ENCODE measurements around the gene DYNLRB1. TPM values are rescaled to one million over a fixed set of nuclear protein-coding genes. Genes with fewer than 3 reads are reported as not detected.

DYNLRB1 gene
- total and polyA plus RNA-seq, 4 donors: 15.8 to 66.9 (median 44.8) TPM

DNA sequence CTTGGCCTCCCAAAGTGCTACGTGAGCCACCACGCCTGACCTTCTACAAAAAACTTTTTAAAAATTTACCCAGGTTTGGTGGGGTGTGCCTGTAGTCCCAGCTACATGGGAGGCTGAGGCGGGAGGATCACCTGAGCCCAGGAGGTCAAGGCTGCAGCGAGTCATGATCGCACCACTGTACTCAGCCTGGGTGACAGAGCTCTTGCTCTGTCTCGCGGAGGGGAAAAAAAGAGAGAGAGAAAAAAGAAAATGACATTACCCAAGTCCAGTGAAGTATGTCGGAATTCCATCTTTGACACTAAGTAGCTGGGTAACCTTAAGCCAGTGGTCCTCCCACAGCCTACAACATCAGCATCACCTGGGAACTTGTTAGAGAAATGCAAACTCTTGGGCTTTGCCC lies 23.5 kb downstream of the DYNLRB1 start:
- H3K27ac ChIP-seq (ENCODE audit: low read depth in 1 of 2, low read length in 2 of 2): no peak overlapping the region
- H3K9ac ChIP-seq (ENCODE audit: low read depth in 1 of 2, low read length in 2 of 2): no peak overlapping the region
- H3K27me3 ChIP-seq (ENCODE audit: control insufficient read depth in 4 of 4, insufficient read depth in 4 of 4, low read length in 3 of 4): no peaks in the 10 kb centered on the region
- no peak overlapping the region for H3K4me3 ChIP-seq (ENCODE audit: low read depth in 1 of 3, low read length in 3 of 3)
- H3K36me3 ChIP-seq (ENCODE audit: control insufficient read depth in 4 of 4, insufficient read depth in 3 of 4, low read depth in 1 of 4, low read length in 3 of 4): peaks cover 16 to 34% (median 30%) of the 10 kb centered on the region in 4 donors
- 99% methylated on average over 8 of the region's 8 CpGs for WGBS
- peaks cover 0 to 11% (median 8%) of the 10 kb centered on the region in 4 donors for H3K4me1 ChIP-seq (ENCODE audit: control insufficient read depth in 4 of 4, insufficient read depth in 4 of 4, low read length in 3 of 4)
- TF ChIP-seq, protein P1, sequence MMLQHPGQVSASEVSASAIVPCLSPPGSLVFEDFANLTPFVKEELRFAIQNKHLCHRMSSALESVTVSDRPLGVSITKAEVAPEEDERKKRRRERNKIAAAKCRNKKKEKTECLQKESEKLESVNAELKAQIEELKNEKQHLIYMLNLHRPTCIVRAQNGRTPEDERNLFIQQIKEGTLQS (IDR thresholded peaks at IDR 0.05): no peak
- TF ChIP-seq HNF4A (conservative IDR thresholded peaks at IDR 0.05): no peak
- no peak for TF ChIP-seq NR2F2 (IDR thresholded peaks at IDR 0.05)
- no peak for TF ChIP-seq FOXA2 (IDR thresholded peaks at IDR 0.05)
- TF ChIP-seq YY1 (IDR thresholded peaks at IDR 0.05): no peak
- TF ChIP-seq TAF1 (conservative IDR thresholded peaks at IDR 0.05): no peak
- no peak for TF ChIP-seq JUND (IDR thresholded peaks at IDR 0.05)
- no peak for TF ChIP-seq SP1 (IDR thresholded peaks at IDR 0.05)
- TF ChIP-seq, protein P2, sequence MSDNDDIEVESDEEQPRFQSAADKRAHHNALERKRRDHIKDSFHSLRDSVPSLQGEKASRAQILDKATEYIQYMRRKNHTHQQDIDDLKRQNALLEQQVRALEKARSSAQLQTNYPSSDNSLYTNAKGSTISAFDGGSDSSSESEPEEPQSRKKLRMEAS (IDR thresholded peaks at IDR 0.05): no peak
- TF ChIP-seq FOXA1 (IDR thresholded peaks at IDR 0.05): no peak
- TF ChIP-seq, protein P3, sequence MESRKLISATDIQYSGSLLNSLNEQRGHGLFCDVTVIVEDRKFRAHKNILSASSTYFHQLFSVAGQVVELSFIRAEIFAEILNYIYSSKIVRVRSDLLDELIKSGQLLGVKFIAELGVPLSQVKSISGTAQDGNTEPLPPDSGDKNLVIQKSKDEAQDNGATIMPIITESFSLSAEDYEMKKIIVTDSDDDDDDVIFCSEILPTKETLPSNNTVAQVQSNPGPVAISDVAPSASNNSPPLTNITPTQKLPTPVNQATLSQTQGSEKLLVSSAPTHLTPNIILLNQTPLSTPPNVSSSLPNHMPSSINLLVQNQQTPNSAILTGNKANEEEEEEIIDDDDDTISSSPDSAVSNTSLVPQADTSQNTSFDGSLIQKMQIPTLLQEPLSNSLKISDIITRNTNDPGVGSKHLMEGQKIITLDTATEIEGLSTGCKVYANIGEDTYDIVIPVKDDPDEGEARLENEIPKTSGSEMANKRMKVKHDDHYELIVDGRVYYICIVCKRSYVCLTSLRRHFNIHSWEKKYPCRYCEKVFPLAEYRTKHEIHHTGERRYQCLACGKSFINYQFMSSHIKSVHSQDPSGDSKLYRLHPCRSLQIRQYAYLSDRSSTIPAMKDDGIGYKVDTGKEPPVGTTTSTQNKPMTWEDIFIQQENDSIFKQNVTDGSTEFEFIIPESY (IDR thresholded peaks at IDR 0.05): no peak
- TF ChIP-seq, protein P4, sequence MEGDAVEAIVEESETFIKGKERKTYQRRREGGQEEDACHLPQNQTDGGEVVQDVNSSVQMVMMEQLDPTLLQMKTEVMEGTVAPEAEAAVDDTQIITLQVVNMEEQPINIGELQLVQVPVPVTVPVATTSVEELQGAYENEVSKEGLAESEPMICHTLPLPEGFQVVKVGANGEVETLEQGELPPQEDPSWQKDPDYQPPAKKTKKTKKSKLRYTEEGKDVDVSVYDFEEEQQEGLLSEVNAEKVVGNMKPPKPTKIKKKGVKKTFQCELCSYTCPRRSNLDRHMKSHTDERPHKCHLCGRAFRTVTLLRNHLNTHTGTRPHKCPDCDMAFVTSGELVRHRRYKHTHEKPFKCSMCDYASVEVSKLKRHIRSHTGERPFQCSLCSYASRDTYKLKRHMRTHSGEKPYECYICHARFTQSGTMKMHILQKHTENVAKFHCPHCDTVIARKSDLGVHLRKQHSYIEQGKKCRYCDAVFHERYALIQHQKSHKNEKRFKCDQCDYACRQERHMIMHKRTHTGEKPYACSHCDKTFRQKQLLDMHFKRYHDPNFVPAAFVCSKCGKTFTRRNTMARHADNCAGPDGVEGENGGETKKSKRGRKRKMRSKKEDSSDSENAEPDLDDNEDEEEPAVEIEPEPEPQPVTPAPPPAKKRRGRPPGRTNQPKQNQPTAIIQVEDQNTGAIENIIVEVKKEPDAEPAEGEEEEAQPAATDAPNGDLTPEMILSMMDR (IDR thresholded peaks at IDR 0.05; ENCODE audit: low read depth, low read length, missing input control): no peak
- TF ChIP-seq EGR1 (IDR thresholded peaks at IDR 0.05; ENCODE audit: low read depth in 2 of 2): no peak
- no peak for TF ChIP-seq RAD21 (IDR thresholded peaks at IDR 0.05)
- no peak for DNase-seq (ENCODE audit: low spot score)
- no peaks in the 10 kb centered on the region for H3K9me3 ChIP-seq (ENCODE audit: control insufficient read depth in 4 of 4, low read length in 3 of 4)

- Histone ChIP-seq H3K27ac (ENCODE audit: low read depth in 1 of 2, low read length in 2 of 2) (no peak overlapping the region), H3K36me3 (ENCODE audit: control insufficient read depth in 4 of 4, insufficient read depth in 3 of 4, low read depth in 1 of 4, low read length in 3 of 4) (peaks cover 12 to 25% (median 21%) of the 10 kb centered on the region in 4 donors), H3K27me3 (ENCODE audit: control insufficient read depth in 4 of 4, insufficient read depth in 4 of 4, low read length in 3 of 4) (no peaks in the 10 kb centered on the region), H3K4me3 (ENCODE audit: low read depth in 1 of 3, low read length in 3 of 3) (no peak overlapping the region), H3K9ac (ENCODE audit: low read depth in 1 of 2, low read length in 2 of 2) (no peak overlapping the region), H3K4me1 (ENCODE audit: control insufficient read depth in 4 of 4, insufficient read depth in 4 of 4, low read length in 3 of 4) (peaks cover 0 to 11% (median 8%) of the 10 kb centered on the region in 4 donors), H3K9me3 (ENCODE audit: control insufficient read depth in 4 of 4, low read length in 3 of 4) (no peaks in the 10 kb centered on the region)
- TF ChIP-seq SP1 (IDR thresholded peaks at IDR 0.05): no peak
- TF ChIP-seq REST (IDR thresholded peaks at IDR 0.05): no peak
- no peak for TF ChIP-seq GABPA (IDR thresholded peaks at IDR 0.05 in 1 of 2, conservative IDR thresholded peaks at IDR 0.05 in 1 of 2)
- TF ChIP-seq JUND (IDR thresholded peaks at IDR 0.05): no peak
- TF ChIP-seq, protein P3 (IDR thresholded peaks at IDR 0.05): no peak
- DNase-seq (ENCODE audit: low spot score): no peak
- 83% methylated on average over 15 of the region's 15 CpGs for WGBS
Observed at GRCh38 chr20:34540596-34541263, 24.5 kb downstream of the DYNLRB1 start.
